Right renal cortex interstitium (tissue), 3 donors: ENCODE measurements around the gene USP40. TPM values are rescaled to one million over a fixed set of nuclear protein-coding genes. Genes with fewer than 3 reads are reported as not detected.

Experiments used
- DNase-seq, 3 donors: peaks; one replicate each; pipeline ENCODE4 v3.0.0-alpha.2; 2013; ENCODE audit warnings: low read depth in 3 of 3, low spot score in 2 of 3
- polyA plus RNA-seq, 3 donors: library from polyadenylated mRNA; unstranded; fragments of 120-200 nt; gene quantifications; one replicate each; pipeline ENCODE4 v1.2.1, GENCODE V29; 2013; ENCODE audit not compliant: insufficient read length in 3 of 3

USP40 gene
- polyA plus RNA-seq, 3 donors, result 40.8 to 48.6 (median 41.5) TPM

GRCh38 chr2:233461481-233461891 is 105.1 kb downstream of the USP40 start:
- no peak for DNase-seq

- DNase-seq, result no peak
Observed at GRCh38 chr2:233460726-233461441, 105.7 kb downstream of the USP40 start.

GRCh38 chr2:233459426-233459825 is 107.2 kb downstream of the USP40 start:
- DNase-seq, result no peak

GRCh38 chr2:233458826-233459225 is 107.8 kb downstream of the USP40 start:
- DNase-seq, result no peak

- DNase-seq, result no peak
Observed at GRCh38 chr2:233458031-233458610, 108.5 kb downstream of the USP40 start.

- DNase-seq, result no peak
Observed at GRCh38 chr2:233457356-233457755, 109.2 kb downstream of the USP40 start.

GRCh38 chr2:233456934-233457333 is 109.6 kb downstream of the USP40 start:
- no peak for DNase-seq

- DNase-seq, result no peak
Observed at GRCh38 chr2:233456111-233456510, 110.5 kb downstream of the USP40 start.

- no peak for DNase-seq
Observed at GRCh38 chr2:233455491-233455890, 111.1 kb downstream of the USP40 start.

GRCh38 chr2:233455006-233455405 is 111.6 kb downstream of the USP40 start:
- DNase-seq, result no peak

- no peak for DNase-seq
Observed at GRCh38 chr2:233453916-233454315, 112.7 kb downstream of the USP40 start.

GRCh38 chr2:233453111-233453915 is 113.3 kb downstream of the USP40 start:
- DNase-seq, result no peak

GRCh38 chr2:233451950-233452349 is 114.6 kb downstream of the USP40 start:
- DNase-seq, result no peak

GRCh38 chr2:233450864-233451575 is 115.6 kb downstream of the USP40 start:
- DNase-seq, result no peak

- no peak for DNase-seq
Observed at GRCh38 chr2:233449921-233450863, 116.4 kb downstream of the USP40 start.

GRCh38 chr2:233449081-233449901 is 117.3 kb downstream of the USP40 start:
- no peak for DNase-seq

GRCh38 chr2:233448575-233448974 is 118.0 kb downstream of the USP40 start:
- DNase-seq, result no peak

- no peak for DNase-seq
Observed at GRCh38 chr2:233448220-233448559, 118.4 kb downstream of the USP40 start.

- DNase-seq, result no peak
Observed at GRCh38 chr2:233447506-233448219, 118.9 kb downstream of the USP40 start.
